H1 (cell line): ENCODE data around the gene TELO2.

Experiments
- CREB1 ChIP-seq: IDR thresholded peaks from 2 replicates; pipeline ENCODE4 v1.6.1; 2012; ENCODE audit warnings: inconsistent platforms
- EZH2 ChIP-seq: fragments of 200-600 bp; sonication (generic); IDR thresholded peaks from 2 replicates; pipeline ENCODE4 v1.7.1; 2012; ENCODE audit warnings: low read depth, mild to moderate bottlenecking, moderate library complexity, low read length, inconsistent platforms; ENCODE audit not compliant: severe bottlenecking

GRCh38 chr16:1554826-1555445 lies 61.8 kb downstream of the TELO2 start:
- TF ChIP-seq EZH2 = no peak
- no peak for TF ChIP-seq CREB1
